Activated CD4-positive, alpha-beta T cell treated with anti-CD3 and anti-CD28 coated beads, Interleukin-2, amount 10 ng/mL, durations not matched to agents 7 days and 5 days (primary cell): ENCODE measurements around the gene MBP. TPM values are rescaled to one million over a fixed set of nuclear protein-coding genes. Genes with fewer than 3 reads are reported as not detected.
A peak's percentile ranks its signal among the peaks of the same experiment; 100 is the strongest.

ENCODE experiments used
- CTCF ChIA-PET: fragments of 350-600 bp; sonication (Branson Sonifier 250); formaldehyde crosslinking; loops from one replicate; lab custom pipeline; 2021; ENCODE audit warnings: antibody characterized with exemption; lab: Charles Lee
- POLR2A ChIA-PET: fragments of 350-600 bp; sonication (Branson Sonifier 250); formaldehyde crosslinking; loops from one replicate; lab custom pipeline; 2021; ENCODE audit warnings: antibody characterized with exemption; lab: Charles Lee
- DNase-seq: peaks from one replicate; pipeline ENCODE4 v3.0.0-alpha.2; 2020
- H3K27ac Mint-ChIP-seq: one replicate; pipeline ENCODE4 v1.8.0; 2021; ENCODE audit warnings: mild to moderate bottlenecking, moderate library complexity, mixed read lengths
- H3K27me3 Mint-ChIP-seq: one replicate; pipeline ENCODE4 v1.8.0; 2021; ENCODE audit warnings: mixed read lengths
- H3K36me3 Mint-ChIP-seq: one replicate; pipeline ENCODE4 v1.8.0; 2021; ENCODE audit warnings: low read depth, mixed read lengths
- H3K4me1 Mint-ChIP-seq: one replicate; pipeline ENCODE4 v1.8.0; 2021; ENCODE audit warnings: mixed read lengths
- H3K4me3 Mint-ChIP-seq: one replicate; pipeline ENCODE4 v1.8.0; 2021; ENCODE audit warnings: mild to moderate bottlenecking, moderate library complexity, mixed read lengths
- H3K9me3 Mint-ChIP-seq: one replicate; pipeline ENCODE4 v1.8.0; 2021; ENCODE audit warnings: mixed read lengths
- total RNA-seq, 2 experiments: library from RNA; stranded (reverse); gene quantifications; one replicate each; pipeline ENCODE4 v1.2.3, GENCODE V29; 2021

MBP gene
- total RNA-seq, 2 experiments from 2014 or later, result 111 to 133 TPM

DNA sequence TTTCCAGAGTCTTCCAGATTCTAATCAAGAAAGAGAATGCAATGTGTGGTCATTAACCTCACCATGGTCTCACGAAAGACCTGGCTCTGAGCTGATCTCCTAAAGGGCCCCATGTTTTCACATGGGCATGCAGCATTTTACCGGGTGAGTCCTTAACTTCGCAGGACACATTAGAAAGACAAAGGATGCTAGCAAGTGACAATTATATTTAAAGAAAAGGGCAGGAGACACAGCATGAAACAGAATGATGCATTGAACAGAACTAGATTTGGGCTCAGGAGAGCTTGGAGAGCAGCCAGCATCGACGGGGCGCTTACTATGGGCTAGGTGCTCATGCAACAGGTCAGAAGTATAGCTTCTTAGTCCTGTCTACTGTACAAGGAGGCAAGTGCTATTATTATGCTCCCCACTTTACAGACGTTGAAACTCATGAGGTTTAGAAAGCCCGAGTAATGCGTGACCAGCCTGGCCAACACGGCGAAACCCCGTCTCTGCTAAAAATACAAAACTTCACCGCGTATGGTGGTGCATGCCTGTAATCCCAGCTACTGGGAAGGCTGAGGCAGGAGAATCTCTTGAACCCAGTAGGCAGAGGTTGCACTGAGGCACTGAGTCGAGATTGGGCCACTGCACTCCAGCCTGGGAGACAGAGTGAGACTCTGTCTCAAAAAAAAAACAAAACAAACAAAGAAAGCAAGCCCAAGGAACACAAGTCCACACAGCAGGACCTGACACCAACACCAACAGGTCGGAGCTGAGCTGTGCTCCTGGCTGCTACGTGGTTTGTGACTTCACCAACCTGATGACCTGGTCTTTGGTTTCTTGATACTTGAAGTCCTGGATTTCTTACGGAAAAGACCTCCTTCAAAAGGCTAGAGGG, 16.1 kb downstream of the MBP start:
- POLR2A ChIA-PET, result no interaction called here
- H3K4me3 Mint-ChIP-seq, result no peak overlapping the region

DNA sequence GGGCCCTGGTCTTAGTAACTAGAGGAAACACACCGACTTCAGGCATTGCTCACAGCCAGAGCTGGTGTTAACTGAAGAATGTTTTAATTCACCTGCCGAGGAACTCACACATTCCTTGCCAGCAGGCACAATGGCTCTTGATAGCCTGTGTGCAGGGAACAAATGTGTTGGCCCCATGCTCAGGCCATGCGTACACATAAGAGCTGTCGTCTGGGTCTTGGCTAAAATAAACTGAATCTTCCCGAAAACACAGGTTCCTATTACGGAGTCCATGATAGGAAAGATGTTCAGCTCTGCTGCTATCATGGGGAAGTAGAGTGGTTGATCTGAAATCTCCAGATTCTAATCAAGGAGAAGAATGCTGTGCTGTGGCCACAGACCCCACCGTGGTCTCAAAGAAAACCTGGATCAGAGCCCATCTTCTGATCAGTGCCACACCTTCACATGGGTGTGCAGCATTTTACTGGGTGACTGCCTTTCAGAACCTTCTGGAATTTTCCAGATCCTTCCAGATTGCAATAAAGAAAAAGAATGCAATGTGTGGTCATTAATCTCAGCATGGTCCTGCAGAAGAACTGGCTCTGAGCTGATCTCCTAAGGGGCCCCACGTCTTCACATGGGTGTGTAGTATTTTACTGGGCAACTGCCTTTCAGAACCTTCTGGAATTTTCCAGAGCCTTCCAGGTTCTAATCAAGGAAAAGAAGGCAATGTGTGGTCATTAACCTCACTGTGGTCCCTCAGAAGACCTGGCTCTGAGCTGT, 17.2 kb downstream of the MBP start:
- H3K4me3 Mint-ChIP-seq, result no peak overlapping the region

More for the DNA sequence above, 16.1 kb downstream of the MBP start:
- Mint-ChIP-seq H3K4me1 (peaks cover 82% of the 10 kb centered on the region), H3K27me3 (no peaks in the 10 kb centered on the region), H3K36me3 (peaks cover 69% of the 10 kb centered on the region), H3K9me3 (no peaks in the 10 kb centered on the region), H3K27ac (peak overlapping the region; percentile 54)
- CTCF ChIA-PET, result no interaction called here
- DNase-seq, result no peak

GRCh38 chr18:77114415-77115191, 18.0 kb downstream of the MBP start:
- POLR2A ChIA-PET, result interaction anchor here (0.8 kb wide), 1 partner anchor 10 kb away, joined by 3 read pairs; no protein-coding TSS in a partner anchor
- Mint-ChIP-seq H3K4me3 (no peak overlapping the region), H3K36me3 (peaks cover 71% of the 10 kb centered on the region), H3K4me1 (peaks cover 84% of the 10 kb centered on the region), H3K9me3 (no peaks in the 10 kb centered on the region), H3K27me3 (no peaks in the 10 kb centered on the region), H3K27ac (peak overlapping the region; percentile 74)
- CTCF ChIA-PET, result interaction anchor here (0.8 to 1.2 kb wide), 3 partner anchors 9 to 47 kb away, joined by 3 to 4 read pairs (median 3); no protein-coding TSS in a partner anchor
- no peak for DNase-seq

More for the DNA sequence above, 17.2 kb downstream of the MBP start:
- ChIA-PET POLR2A (no interaction called here), CTCF (interaction anchor here (0.8 kb wide), 1 partner anchor 48 kb away, joined by 3 read pairs; no protein-coding TSS in a partner anchor)
- H3K27me3 Mint-ChIP-seq, result no peaks in the 10 kb centered on the region
- H3K36me3 Mint-ChIP-seq, result peaks cover 69% of the 10 kb centered on the region
- H3K9me3 Mint-ChIP-seq, result no peaks in the 10 kb centered on the region
- no peak for DNase-seq
- peak overlapping the region; percentile 74 for H3K27ac Mint-ChIP-seq
- H3K4me1 Mint-ChIP-seq, result peaks cover 81% of the 10 kb centered on the region

- H3K27me3 Mint-ChIP-seq, result no peaks in the 10 kb centered on the region
- ChIA-PET CTCF (interaction anchor here (0.9 to 1.2 kb wide), 2 partner anchors 9 to 22 kb away, joined by 3 to 4 read pairs; no protein-coding TSS in a partner anchor), POLR2A (interaction anchor here (0.6 to 0.8 kb wide), 2 partner anchors 11 to 55 kb away, joined by 3 read pairs; no protein-coding TSS in a partner anchor)
- peaks cover 84% of the 10 kb centered on the region for H3K4me1 Mint-ChIP-seq
- H3K9me3 Mint-ChIP-seq, result no peaks in the 10 kb centered on the region
- H3K27ac Mint-ChIP-seq, result peak overlapping the region; percentile 74
- peaks cover 71% of the 10 kb centered on the region for H3K36me3 Mint-ChIP-seq
- no peak for DNase-seq
- H3K4me3 Mint-ChIP-seq, result no peak overlapping the region
Measured at GRCh38 chr18:77114152-77114414, 18.5 kb downstream of the MBP start.

DNA sequence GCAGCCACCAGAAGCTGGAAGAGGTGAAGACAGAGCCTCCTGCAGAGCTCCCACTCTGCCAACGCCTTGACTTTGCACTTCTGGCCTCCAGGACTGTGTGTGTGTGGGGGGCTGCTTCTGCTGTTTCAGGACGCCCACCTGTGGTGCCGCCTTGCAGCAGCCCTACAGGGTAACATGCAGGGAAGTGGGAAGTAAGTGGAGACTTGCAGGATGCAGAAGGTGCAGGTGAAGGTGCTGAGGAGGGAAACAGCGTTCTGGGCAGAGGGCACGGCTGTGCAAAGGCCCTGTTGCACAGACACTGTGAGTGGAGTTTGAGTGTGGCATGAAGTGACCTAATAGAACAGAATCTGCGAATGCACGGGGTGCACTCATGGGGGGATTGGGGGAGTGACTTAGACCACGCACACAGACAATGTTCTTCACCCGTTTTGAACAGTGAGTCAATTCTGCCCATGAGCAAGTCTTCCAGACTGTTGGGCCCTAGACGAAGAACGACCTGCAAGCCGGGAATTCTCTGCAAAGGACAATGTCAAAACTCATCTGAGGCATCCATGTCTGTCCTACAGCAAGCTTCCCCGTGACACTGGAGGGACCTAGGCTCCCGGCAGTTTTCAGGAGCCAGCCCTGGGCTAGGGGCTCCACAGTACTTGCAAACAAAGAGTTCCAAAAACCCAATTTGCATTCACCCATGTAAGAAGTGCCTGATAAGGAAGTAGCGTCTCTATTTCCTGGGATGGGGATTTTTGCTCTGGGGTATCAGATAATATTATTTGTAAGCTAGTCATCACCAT, 19.0 kb downstream of the MBP start:
- no peak overlapping the region for H3K4me3 Mint-ChIP-seq
- peaks cover 69% of the 10 kb centered on the region for H3K36me3 Mint-ChIP-seq
- DNase-seq, result no peak
- H3K4me1 Mint-ChIP-seq, result peaks cover 85% of the 10 kb centered on the region
- no peaks in the 10 kb centered on the region for H3K27me3 Mint-ChIP-seq
- POLR2A ChIA-PET, result interaction anchor here (0.6 to 0.8 kb wide), 2 partner anchors 11 to 55 kb away, joined by 3 read pairs; no protein-coding TSS in a partner anchor
- no peaks in the 10 kb centered on the region for H3K9me3 Mint-ChIP-seq
- no peak overlapping the region for H3K27ac Mint-ChIP-seq
- CTCF ChIA-PET, result interaction anchor here (0.9 to 1.2 kb wide), 2 partner anchors 8 to 23 kb away, joined by 3 to 4 read pairs; no protein-coding TSS in a partner anchor

DNA sequence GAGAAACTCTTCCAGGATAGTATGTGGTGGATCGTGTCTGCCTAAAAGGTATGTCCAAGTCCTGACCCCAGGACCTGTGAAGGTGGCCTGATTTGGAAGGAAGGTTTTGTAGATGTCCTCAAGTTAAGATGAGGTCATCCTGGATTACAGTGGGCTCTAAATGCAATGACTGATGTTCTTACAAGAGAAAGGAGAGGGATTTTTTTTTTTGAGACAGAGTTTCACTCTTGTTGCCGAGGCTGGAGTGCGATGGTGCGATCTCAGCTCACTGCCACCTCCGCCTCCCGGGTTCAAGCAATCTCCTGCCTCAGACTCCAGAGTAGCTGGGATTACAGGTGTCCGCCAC, 19.9 kb downstream of the MBP start:
- ChIA-PET POLR2A (no interaction called here), CTCF (no interaction called here)
- H3K4me3 Mint-ChIP-seq, result no peak overlapping the region
- peaks cover 72% of the 10 kb centered on the region for H3K36me3 Mint-ChIP-seq
- H3K4me1 Mint-ChIP-seq, result peaks cover 92% of the 10 kb centered on the region
- DNase-seq, result no peak
- peak overlapping the region; percentile 76 for H3K27ac Mint-ChIP-seq
- H3K27me3 Mint-ChIP-seq, result no peaks in the 10 kb centered on the region
- H3K9me3 Mint-ChIP-seq, result no peaks in the 10 kb centered on the region

DNA sequence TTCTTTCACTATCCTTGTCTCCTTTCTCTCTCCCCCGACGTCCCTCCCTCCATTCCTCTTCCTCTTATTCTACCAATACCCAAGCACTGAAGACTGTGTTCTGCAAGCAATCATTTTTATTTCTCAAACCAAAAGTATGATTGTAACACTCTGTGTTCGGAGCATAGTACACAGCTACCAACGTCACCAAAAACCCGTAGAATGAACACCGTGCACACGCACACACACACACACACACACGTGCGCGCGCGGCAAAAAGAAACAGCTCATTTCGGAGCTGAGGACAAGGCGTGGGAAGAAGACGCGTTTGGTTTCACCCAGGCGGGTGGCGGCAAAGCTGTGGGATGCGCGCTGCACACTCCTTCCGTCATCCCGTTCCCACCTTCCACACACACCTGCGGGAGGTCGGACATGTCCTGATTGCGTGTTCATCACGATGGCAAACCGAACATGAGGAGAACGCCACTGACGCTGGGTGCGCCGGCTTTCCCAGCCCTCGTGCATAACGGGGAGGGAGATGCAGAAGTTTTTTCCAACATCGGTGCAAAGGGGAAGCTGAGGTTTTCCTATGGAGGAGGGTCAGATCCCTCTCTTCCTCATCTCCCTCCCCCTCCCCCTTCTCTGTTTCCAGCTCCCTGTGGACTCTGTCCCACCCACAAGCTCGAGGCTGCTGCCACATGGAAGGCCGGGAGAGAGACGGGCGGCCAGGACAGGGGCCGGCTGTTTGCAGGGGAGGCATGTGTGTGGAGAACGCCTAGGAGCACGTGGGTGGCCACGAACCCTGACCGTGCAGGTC, 20.4 kb downstream of the MBP start:
- Mint-ChIP-seq H3K27ac (peak overlapping the region; percentile 76), H3K27me3 (no peaks in the 10 kb centered on the region), H3K9me3 (no peaks in the 10 kb centered on the region), H3K4me3 (no peak overlapping the region), H3K4me1 (peaks cover 94% of the 10 kb centered on the region), H3K36me3 (peaks cover 73% of the 10 kb centered on the region)
- ChIA-PET CTCF (interaction anchor here (0.5 kb wide), 1 partner anchor 96 kb away, joined by 3 read pairs; no protein-coding TSS in a partner anchor), POLR2A (no interaction called here)
- no peak for DNase-seq

DNA sequence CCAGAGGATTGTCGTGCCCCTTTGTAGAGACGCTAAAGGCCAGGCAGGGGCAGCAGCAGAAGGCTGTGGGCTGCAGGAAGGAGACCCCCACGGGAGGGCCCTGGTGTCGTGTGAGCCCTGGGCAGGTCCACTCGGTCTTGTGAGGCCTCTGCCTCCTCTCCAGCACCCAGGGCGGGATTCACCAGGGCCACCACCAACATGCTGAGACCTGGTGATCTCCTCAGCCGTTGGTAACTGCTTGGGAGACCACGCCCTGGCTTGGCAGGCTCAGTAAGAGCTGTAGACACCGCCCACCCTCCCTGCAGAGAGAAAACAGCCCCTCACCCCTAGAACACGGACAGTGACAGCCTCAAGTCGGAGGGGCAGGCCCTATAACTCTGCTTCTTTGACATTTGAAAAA, 21.1 kb downstream of the MBP start:
- Mint-ChIP-seq H3K36me3 (peaks cover 73% of the 10 kb centered on the region), H3K4me1 (peaks cover 94% of the 10 kb centered on the region), H3K27me3 (no peaks in the 10 kb centered on the region), H3K9me3 (no peaks in the 10 kb centered on the region), H3K27ac (peak overlapping the region; percentile 28), H3K4me3 (no peak overlapping the region)
- no peak for DNase-seq
- ChIA-PET CTCF (interaction anchor here (0.5 kb wide), 1 partner anchor 97 kb away, joined by 3 read pairs; no protein-coding TSS in a partner anchor), POLR2A (no interaction called here)

DNA sequence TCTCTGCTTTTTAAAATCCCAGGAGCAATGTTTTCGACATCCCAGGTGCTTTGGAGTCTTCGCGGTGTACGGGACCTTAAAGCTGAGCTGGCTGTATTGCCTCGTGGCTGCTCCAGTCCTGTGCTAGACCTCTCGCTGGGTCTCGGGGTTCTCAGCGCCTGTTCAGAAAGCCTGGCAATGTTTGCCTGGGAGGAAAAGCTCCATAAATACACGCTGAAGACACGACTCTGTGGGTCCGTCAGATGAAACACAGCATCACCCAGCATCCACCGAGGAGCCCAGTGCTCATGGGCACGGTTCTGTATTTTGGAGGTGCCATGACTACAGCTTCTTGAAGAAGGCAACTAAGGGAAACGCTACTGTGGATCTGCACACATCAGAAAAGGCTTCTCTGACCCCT, 21.6 kb downstream of the MBP start:
- H3K9me3 Mint-ChIP-seq, result no peaks in the 10 kb centered on the region
- POLR2A ChIA-PET, result no interaction called here
- H3K27me3 Mint-ChIP-seq, result no peaks in the 10 kb centered on the region
- no peak overlapping the region for H3K4me3 Mint-ChIP-seq
- peaks cover 74% of the 10 kb centered on the region for H3K36me3 Mint-ChIP-seq
- CTCF ChIA-PET, result interaction anchor here (0.5 to 6.0 kb wide), 2 partner anchors 12 to 20 kb away, joined by 3 to 34 read pairs; no protein-coding TSS in a partner anchor
- peak overlapping the region; percentile 26 for H3K27ac Mint-ChIP-seq
- H3K4me1 Mint-ChIP-seq, result peaks cover 94% of the 10 kb centered on the region
- no peak for DNase-seq

- no peak overlapping the region for H3K27ac Mint-ChIP-seq
- no peaks in the 10 kb centered on the region for H3K9me3 Mint-ChIP-seq
- no peak overlapping the region for H3K4me3 Mint-ChIP-seq
- CTCF ChIA-PET, result interaction anchor here (0.5 to 6.0 kb wide), 3 partner anchors 9 to 20 kb away, joined by 3 to 34 read pairs (median 4); no protein-coding TSS in a partner anchor
- peaks cover 80% of the 10 kb centered on the region for H3K36me3 Mint-ChIP-seq
- H3K4me1 Mint-ChIP-seq, result peaks cover 97% of the 10 kb centered on the region
- no peaks in the 10 kb centered on the region for H3K27me3 Mint-ChIP-seq
- POLR2A ChIA-PET, result no interaction called here
- no peak for DNase-seq
Measured at GRCh38 chr18:77110400-77110799, 22.2 kb downstream of the MBP start.

DNA sequence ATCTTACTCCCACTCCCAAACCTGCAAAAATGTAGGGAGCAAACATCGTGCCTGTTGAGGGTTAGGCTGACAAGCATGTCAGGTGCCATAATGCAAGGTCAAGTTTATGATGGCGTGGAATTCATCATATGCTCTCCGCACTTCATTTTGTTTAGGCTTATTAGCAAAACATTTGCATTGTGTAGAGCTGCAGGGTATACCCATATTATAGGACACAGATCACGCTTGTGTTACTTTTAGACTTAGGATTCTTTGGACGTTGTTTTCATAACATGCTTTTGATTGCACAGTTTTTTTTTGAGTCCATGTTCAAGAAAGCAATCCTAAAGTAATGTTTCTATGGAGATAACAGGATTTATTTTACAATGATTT, 22.9 kb downstream of the MBP start:
- Mint-ChIP-seq H3K4me3 (no peak overlapping the region), H3K36me3 (peaks cover 81% of the 10 kb centered on the region), H3K4me1 (peaks cover 96% of the 10 kb centered on the region), H3K9me3 (no peaks in the 10 kb centered on the region), H3K27ac (no peak overlapping the region), H3K27me3 (no peaks in the 10 kb centered on the region)
- CTCF ChIA-PET, result interaction anchor here (1.6 to 6.0 kb wide), 2 partner anchors 10 to 13 kb away, joined by 4 to 34 read pairs; no protein-coding TSS in a partner anchor
- no peak for DNase-seq
- POLR2A ChIA-PET, result interaction anchor here (1.1 kb wide), 1 partner anchor 23 kb away, joined by 3 read pairs; the partner anchor contains the start of gene MBP
